KMS-11 (cell line): ENCODE data around the gene HRNR.
"Not testable (repeated sequence)": the region's sequence is repeated elsewhere in the genome, so short reads cannot be mapped to it uniquely, and the experiment has no call there.

Source experiments
- H2AFZ ChIP-seq: fragments of 200-600 bp; sonication (generic); 2 replicates; pipeline ENCODE4 v1.6.1; 2016; ENCODE audit warnings: antibody characterized with exemption, mixed run types, low read depth
- H3K27ac ChIP-seq: fragments of 200-600 bp; sonication (generic); 2 replicates; pipeline ENCODE4 v1.6.1; 2016; ENCODE audit warnings: mild to moderate bottlenecking, mixed run types
- H3K27me3 ChIP-seq: fragments of 200-600 bp; sonication (generic); 2 replicates; pipeline ENCODE4 v1.6.1; 2017; ENCODE audit warnings: mild to moderate bottlenecking, low read depth, mixed run types, moderate library complexity; ENCODE audit not compliant: insufficient read depth
- H3K36me3 ChIP-seq: fragments of 200-600 bp; sonication (generic); 2 replicates; pipeline ENCODE4 v1.6.1; 2017; ENCODE audit warnings: mild to moderate bottlenecking, mixed run types; ENCODE audit not compliant: insufficient read depth
- H3K4me1 ChIP-seq: fragments of 200-600 bp; sonication (generic); 2 replicates; pipeline ENCODE4 v1.6.1; 2016; ENCODE audit warnings: mild to moderate bottlenecking, low read depth, mixed run types; ENCODE audit not compliant: poor library complexity, severe bottlenecking
- H3K4me2 ChIP-seq: fragments of 200-600 bp; sonication (generic); 2 replicates; pipeline ENCODE4 v1.7.0; 2016; ENCODE audit warnings: mild to moderate bottlenecking, mixed run types
- H3K4me3 ChIP-seq: fragments of 200-600 bp; sonication (generic); IDR thresholded peaks from 2 replicates; pipeline ENCODE4 v1.6.1; 2017; ENCODE audit warnings: low read depth, low read length, mixed read lengths; ENCODE audit not compliant: insufficient read depth
- H3K79me2 ChIP-seq: fragments of 200-600 bp; sonication (generic); 2 replicates; pipeline ENCODE4 v1.6.1; 2016; ENCODE audit warnings: low read depth, mixed run types; ENCODE audit not compliant: insufficient read depth
- H3K9ac ChIP-seq: fragments of 200-600 bp; sonication (generic); 2 replicates; pipeline ENCODE4 v1.6.1; 2016; ENCODE audit warnings: mild to moderate bottlenecking, mixed run types
- H4K20me1 ChIP-seq: fragments of 200-600 bp; sonication (generic); 2 replicates; pipeline ENCODE4 v1.6.1; 2016; ENCODE audit warnings: mild to moderate bottlenecking, mixed run types; ENCODE audit not compliant: insufficient read depth
- CTCF ChIP-seq: fragments of 200-600 bp; sonication (generic); conservative IDR thresholded peaks from 2 replicates; pipeline ENCODE4 v1.6.1; 2017; ENCODE audit warnings: low read depth, mild to moderate bottlenecking, antibody characterized with exemption, low read length, moderate library complexity, mixed read lengths

The HRNR gene

GRCh38 chr1:152225678-152226077 lies 1.7 kb upstream of the HRNR start:
- no peaks in the 10 kb centered on the region for H3K27me3 ChIP-seq
- H3K4me3 ChIP-seq, result no peak overlapping the region
- no peaks in the 10 kb centered on the region for H4K20me1 ChIP-seq
- no peak overlapping the region for H3K9ac ChIP-seq
- no peak overlapping the region for H3K4me2 ChIP-seq
- H3K27ac ChIP-seq, result no peak overlapping the region
- H3K4me1 ChIP-seq, result no peaks in the 10 kb centered on the region
- no peaks in the 10 kb centered on the region for H3K36me3 ChIP-seq
- TF ChIP-seq CTCF, result no peak
- no peaks in the 10 kb centered on the region for H3K79me2 ChIP-seq
- H2AFZ ChIP-seq, result no peak overlapping the region

- H2AFZ ChIP-seq, result no peak overlapping the region
- no peaks in the 10 kb centered on the region for H3K36me3 ChIP-seq
- H3K4me3 ChIP-seq, result no peak overlapping the region
- no peaks in the 10 kb centered on the region for H4K20me1 ChIP-seq
- TF ChIP-seq CTCF, result no peak
- no peak overlapping the region for H3K27ac ChIP-seq
- no peak overlapping the region for H3K9ac ChIP-seq
- H3K79me2 ChIP-seq, result no peaks in the 10 kb centered on the region
- H3K4me2 ChIP-seq, result no peak overlapping the region
- H3K27me3 ChIP-seq, result no peaks in the 10 kb centered on the region
- H3K4me1 ChIP-seq, result no peaks in the 10 kb centered on the region
Measured at GRCh38 chr1:152220166-152221163, 3.5 kb downstream of the HRNR start.

GRCh38 chr1:152219438-152219837 lies 4.6 kb downstream of the HRNR start:
- not testable (repeated sequence) for H3K27me3 ChIP-seq, H4K20me1 ChIP-seq, H3K79me2 ChIP-seq, H3K27ac ChIP-seq, H3K4me1 ChIP-seq, H3K4me2 ChIP-seq, H3K4me3 ChIP-seq, H2AFZ ChIP-seq, H3K36me3 ChIP-seq, H3K9ac ChIP-seq

GRCh38 chr1:152218762-152219436 lies 5.1 kb downstream of the HRNR start:
- TF ChIP-seq CTCF, result no peak
- Histone ChIP-seq H3K9ac (no peak overlapping the region), H4K20me1 (no peaks in the 10 kb centered on the region), H3K4me1 (no peaks in the 10 kb centered on the region), H3K4me3 (no peak overlapping the region), H3K79me2 (no peaks in the 10 kb centered on the region), H3K4me2 (no peak overlapping the region), H3K36me3 (no peaks in the 10 kb centered on the region), H3K27ac (no peak overlapping the region), H3K27me3 (no peaks in the 10 kb centered on the region), H2AFZ (no peak overlapping the region)

- not testable (repeated sequence) for H3K4me1 ChIP-seq, H3K4me3 ChIP-seq, H3K27ac ChIP-seq, H2AFZ ChIP-seq, H3K36me3 ChIP-seq, H3K79me2 ChIP-seq, H4K20me1 ChIP-seq, H3K27me3 ChIP-seq, H3K9ac ChIP-seq, H3K4me2 ChIP-seq
Measured at GRCh38 chr1:152215604-152216003, 8.4 kb downstream of the HRNR start.

- H3K4me3 ChIP-seq, H3K4me1 ChIP-seq, H3K36me3 ChIP-seq, H3K79me2 ChIP-seq, H3K4me2 ChIP-seq, H2AFZ ChIP-seq, H3K9ac ChIP-seq, H3K27me3 ChIP-seq, H3K27ac ChIP-seq, H4K20me1 ChIP-seq: not testable (repeated sequence)
Measured at GRCh38 chr1:152214911-152215310, 9.1 kb downstream of the HRNR start.
